ENCODE results near the gene ZNF385B. TPM values are rescaled to one million over a fixed set of nuclear protein-coding genes. Genes with fewer than 3 reads are reported as not detected.

The ZNF385B gene
- total RNA-seq, 1 donor from 2014 or later = 1.2 TPM

GRCh38 chr2:179403624-179404023 is 457.8 kb downstream of the ZNF385B start:
- no peak for DNase-seq (ENCODE audit: low read depth)

GRCh38 chr2:179393481-179393880 is 467.9 kb downstream of the ZNF385B start:
- DNase-seq (ENCODE audit: low read depth) = peak; percentile 5

MicroRNAs within 50 kb of the gene (microRNA counts, 767-probe panel; counts per million panel counts)
- microRNA hsa-miR-1258 = not detected

Small RNA genes lying within 50 kb of the gene (microRNA-seq; reads per million reads assigned to microRNA genes)
- not detected for gene MIR1258

Other genes starting within 250 kb of the ZNF385B start
- 13.9 and 15.5 TPM in 2 replicates for gene CWC22, start 145.7 kb upstream of the ZNF385B start, total RNA-seq

All from myocyte (in vitro differentiated cells).